GM12801 (cell line): Measurements from ENCODE around the gene IGFALS.

Experiments used
- CTCF ChIP-seq: IDR thresholded peaks from one replicate; pipeline ENCODE4 v1.5.1; 2011; ENCODE audit warnings: control low read depth; ENCODE audit not compliant: insufficient read length; ENCODE audit errors: extremely low read depth

IGFALS gene

GRCh38 chr16:1820946-1821290 lies 27.4 kb upstream of the IGFALS start:
- TF ChIP-seq CTCF, result no peak

- no peak for TF ChIP-seq CTCF
Measured at GRCh38 chr16:1820096-1820945, 26.8 kb upstream of the IGFALS start.

DNA sequence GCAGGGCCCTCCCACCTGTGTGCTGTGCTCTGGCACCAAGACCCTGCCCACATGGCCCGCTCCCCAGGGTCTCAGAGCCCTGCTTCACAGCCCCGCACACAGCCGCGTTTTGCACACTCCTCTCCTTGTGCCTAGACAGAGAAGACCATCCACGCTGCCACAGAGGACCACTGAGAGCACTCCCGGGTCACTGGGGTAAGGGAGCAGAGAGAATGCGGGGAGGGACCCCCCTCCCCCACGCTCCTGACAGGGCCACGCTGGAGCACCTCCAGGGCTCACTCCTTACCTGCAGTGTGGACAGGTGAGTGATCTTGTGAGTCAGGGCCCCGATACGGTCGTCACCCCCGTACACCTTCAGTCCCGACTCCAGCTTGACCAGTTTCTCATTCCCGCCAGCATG lies 26.1 kb upstream of the IGFALS start:
- TF ChIP-seq CTCF, result no peak

GRCh38 chr16:1818873-1819525 lies 25.5 kb upstream of the IGFALS start:
- TF ChIP-seq CTCF, result no peak

DNA sequence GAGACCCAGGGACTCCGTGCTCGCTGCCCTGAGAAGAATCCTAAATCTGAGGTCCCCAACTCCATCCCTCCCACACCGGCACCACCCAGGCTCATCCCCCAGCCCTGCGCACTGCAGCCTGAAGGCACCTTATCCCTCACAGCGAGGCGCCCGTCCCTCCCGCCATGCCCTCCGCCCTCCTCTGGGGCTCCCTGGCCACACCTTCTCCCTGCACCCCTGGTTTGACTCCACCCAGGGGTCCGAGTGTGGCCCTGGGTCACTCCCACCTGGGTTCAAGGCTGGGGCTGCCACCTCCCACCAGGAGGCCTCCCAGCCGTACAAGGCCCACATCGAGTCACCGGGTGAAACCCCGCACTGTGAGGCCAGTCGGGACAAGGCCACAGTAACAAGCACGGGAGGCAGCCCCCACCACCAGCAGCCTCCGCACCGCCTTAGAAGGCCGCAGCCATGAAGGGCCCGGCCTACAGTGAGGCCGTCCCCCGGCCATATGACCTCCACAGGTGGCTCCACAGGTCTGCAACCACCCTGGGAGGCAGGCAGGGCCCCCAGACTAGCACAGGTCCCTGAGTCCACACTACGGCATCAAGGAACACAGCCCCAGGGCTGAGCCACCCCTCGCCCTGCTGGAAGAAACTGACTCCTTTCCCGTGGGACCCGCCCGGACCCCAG lies 24.8 kb upstream of the IGFALS start:
- TF ChIP-seq CTCF, result no peak

- no peak for TF ChIP-seq CTCF
Measured at GRCh38 chr16:1817716-1818115, 24.2 kb upstream of the IGFALS start.

DNA sequence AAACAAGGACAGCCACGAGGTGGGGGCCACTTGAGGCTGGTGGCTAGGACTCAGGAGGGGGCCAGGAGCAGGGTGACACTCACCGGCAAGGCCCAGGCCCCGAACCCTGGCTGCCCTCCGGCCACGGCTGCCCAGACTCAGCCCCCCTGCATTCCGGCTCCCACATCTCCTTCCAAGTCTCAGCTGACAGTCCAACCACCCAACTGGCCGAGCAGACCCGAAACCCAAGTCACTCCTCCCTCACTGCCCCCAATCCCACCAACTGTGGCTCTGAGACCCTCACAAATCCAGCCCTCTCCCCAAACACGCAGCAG lies 23.7 kb upstream of the IGFALS start:
- no peak for TF ChIP-seq CTCF
